ENCODE measurements around the gene FANCC.
A peak's percentile ranks its signal among the peaks of the same experiment; 100 is the strongest.
"Not testable (repeated sequence)": the region's sequence is repeated elsewhere in the genome, so short reads cannot be mapped to it uniquely, and the experiment has no call there.

FANCC gene

GRCh38 chr9:95317119-95317892 lies at the start of gene FANCC:
FANCC (minus strand) TSS chr9:95317709; CDS start chr9:95249291, 68,418 bp downstream.
- DNase-seq, result peak; percentile 74

- DNase-seq, result no peak
Observed at GRCh38 chr9:95366731-95367325, 49.3 kb upstream of the FANCC start.

GRCh38 chr9:95365766-95366165 lies 48.3 kb upstream of the FANCC start:
- DNase-seq, result no peak

GRCh38 chr9:95363051-95363841 lies 45.7 kb upstream of the FANCC start:
- DNase-seq, result no peak

GRCh38 chr9:95360866-95361265 lies 43.4 kb upstream of the FANCC start:
- no peak for DNase-seq

- no peak for DNase-seq
Observed at GRCh38 chr9:95357316-95357715, 39.8 kb upstream of the FANCC start.

- DNase-seq, result no peak
Observed at GRCh38 chr9:95355500-95355899, 38.0 kb upstream of the FANCC start.

GRCh38 chr9:95351051-95351450 lies 33.5 kb upstream of the FANCC start:
- no peak for DNase-seq

GRCh38 chr9:95350266-95350665 lies 32.8 kb upstream of the FANCC start:
- DNase-seq, result no peak

GRCh38 chr9:95349091-95350038 lies 31.9 kb upstream of the FANCC start:
- no peak for DNase-seq

GRCh38 chr9:95346021-95346420 lies 28.5 kb upstream of the FANCC start:
- no peak for DNase-seq

GRCh38 chr9:95344735-95345325 lies 27.3 kb upstream of the FANCC start:
- no peak for DNase-seq

- DNase-seq, result no peak
Observed at GRCh38 chr9:95343725-95344287, 26.3 kb upstream of the FANCC start.

- DNase-seq, result no peak
Observed at GRCh38 chr9:95342571-95342970, 25.1 kb upstream of the FANCC start.

GRCh38 chr9:95341293-95341962 lies 23.9 kb upstream of the FANCC start:
- DNase-seq, result no peak

GRCh38 chr9:95338243-95338642 lies 20.7 kb upstream of the FANCC start:
- DNase-seq, result no peak

- DNase-seq, result no peak
Observed at GRCh38 chr9:95336281-95336680, 18.8 kb upstream of the FANCC start.

- DNase-seq, result no peak
Observed at GRCh38 chr9:95333426-95333825, 15.9 kb upstream of the FANCC start.

- no peak for DNase-seq
Observed at GRCh38 chr9:95332860-95333259, 15.4 kb upstream of the FANCC start.

GRCh38 chr9:95330720-95331404 lies 13.4 kb upstream of the FANCC start:
- no peak for DNase-seq

- not testable (repeated sequence) for DNase-seq
Observed at GRCh38 chr9:95329061-95329460, 11.6 kb upstream of the FANCC start.

Measured in DMS153 (cell line).